Tibial artery (tissue), 4 donors: ENCODE measurements around the gene NEDD4L.

Source experiments
- DNase-seq, 2 donors: peaks; one replicate each; pipeline ENCODE4 v3.0.0-alpha.2; 2019
- H3K27ac ChIP-seq, 2 donors: fragments of 200-600 bp; sonication (generic) in 1 of 2; 1 replicate in 1 of 2; 2 replicates in 1 of 2; pipeline ENCODE4 v1.5.1; 2018 to 2019; ENCODE audit warnings: mild to moderate bottlenecking in 1 of 2
- H3K27me3 ChIP-seq, 2 donors: fragments of 200-600 bp; sonication (generic) in 1 of 2; one replicate each; pipeline versions ENCODE4 v1.5.1 to v1.6.0; 2016 to 2019
- H3K36me3 ChIP-seq, 3 donors: fragments of 200-600 bp; sonication (generic) in 2 of 3; one replicate each; pipeline ENCODE4 v1.5.1; 2016 to 2019; ENCODE audit warnings: mild to moderate bottlenecking in 2 of 3
- H3K4me1 ChIP-seq, 4 donors: fragments of 200-600 bp; sonication (generic) in 2 of 4; 1 replicate in 3 of 4; 2 replicates in 1 of 4; pipeline ENCODE4 v1.5.1; 2016 to 2019
- H3K4me3 ChIP-seq, 2 donors: fragments of 200-600 bp; sonication (generic) in 1 of 2; 1 replicate in 1 of 2; 2 replicates in 1 of 2; pipeline ENCODE4 v1.5.1; 2018 to 2019; ENCODE audit warnings: mild to moderate bottlenecking in 2 of 2
- H3K9me3 ChIP-seq, 3 donors: fragments of 200-600 bp; sonication (generic) in 1 of 3; one replicate each; pipeline ENCODE4 v1.5.1; 2016 to 2019
- CTCF ChIP-seq, 2 experiments: fragments of 200-600 bp in 1 of 2; fragments of 450-650 bp in 1 of 2; IDR thresholded peaks; one replicate each; pipeline ENCODE4 v1.5.1; 2017 to 2019; ENCODE audit warnings: antibody characterized with exemption in 2 of 2, mild to moderate bottlenecking in 1 of 2, moderate library complexity in 1 of 2
- intact Hi-C: fragments of 100-400 bp; cut with DNase I; formaldehyde crosslinking; loops from one replicate; pipeline ENCODE4 v1.15.0; 2023; ENCODE audit warnings: low total_unique reads

NEDD4L gene

DNA sequence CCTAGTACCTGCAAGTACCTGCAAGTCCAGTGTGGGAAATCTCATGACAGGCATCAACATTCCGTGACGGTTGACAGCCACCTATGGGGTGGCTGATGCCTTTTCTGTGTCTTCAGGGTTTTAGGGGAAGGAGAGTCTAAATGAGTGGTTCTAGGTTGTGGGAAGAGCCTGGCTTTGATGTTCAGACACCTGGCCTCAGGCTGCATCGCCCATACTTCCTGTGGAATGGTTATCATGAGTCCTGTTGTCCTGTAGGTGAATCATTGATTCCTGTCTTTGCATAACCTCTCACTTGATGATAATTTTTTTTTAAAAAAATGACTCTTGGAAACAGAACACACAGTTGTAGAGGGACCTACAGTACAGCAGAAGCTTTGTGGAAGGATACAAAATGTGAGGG, 108.9 kb downstream of the NEDD4L start:
- Histone ChIP-seq H3K9me3 (no peaks in the 10 kb centered on the region), H3K27ac (no peak overlapping the region), H3K36me3 (no peaks in the 10 kb centered on the region), H3K27me3 (no peaks in the 10 kb centered on the region), H3K4me3 (no peak overlapping the region), H3K4me1 (no peaks in the 10 kb centered on the region)
- TF ChIP-seq CTCF (IDR thresholded peaks at IDR 0.05), result no peak
- no peak for DNase-seq
- intact Hi-C loops, result no loop called here

GRCh38 chr18:58156516-58156915, 112.5 kb downstream of the NEDD4L start:
- intact Hi-C loops, result no loop called here
- Histone ChIP-seq H3K27me3 (no peaks in the 10 kb centered on the region), H3K9me3 (no peaks in the 10 kb centered on the region), H3K36me3 (no peaks in the 10 kb centered on the region), H3K4me3 (no peak overlapping the region), H3K4me1 (no peaks in the 10 kb centered on the region), H3K27ac (no peak overlapping the region)
- DNase-seq, result no peak
- no peak for TF ChIP-seq CTCF (IDR thresholded peaks at IDR 0.05)

GRCh38 chr18:58157237-58157636, 113.2 kb downstream of the NEDD4L start:
- DNase-seq, result no peak
- TF ChIP-seq CTCF (IDR thresholded peaks at IDR 0.05), result no peak
- Histone ChIP-seq H3K27me3 (no peaks in the 10 kb centered on the region), H3K4me1 (no peaks in the 10 kb centered on the region), H3K9me3 (no peaks in the 10 kb centered on the region), H3K4me3 (no peak overlapping the region), H3K36me3 (no peaks in the 10 kb centered on the region), H3K27ac (no peak overlapping the region)
- intact Hi-C loops, result no loop called here

GRCh38 chr18:58158008-58158407, 114.0 kb downstream of the NEDD4L start:
- H3K36me3 ChIP-seq, result no peaks in the 10 kb centered on the region

GRCh38 chr18:58158459-58158858, 114.4 kb downstream of the NEDD4L start:
- no peaks in the 10 kb centered on the region for H3K27me3 ChIP-seq
- H3K9me3 ChIP-seq, result no peaks in the 10 kb centered on the region
- H3K27ac ChIP-seq, result no peak overlapping the region
- no peak for DNase-seq
- no peak for TF ChIP-seq CTCF (IDR thresholded peaks at IDR 0.05)
- no peak overlapping the region for H3K4me3 ChIP-seq
- intact Hi-C loops, result no loop called here
- no peaks in the 10 kb centered on the region for H3K36me3 ChIP-seq
- no peaks in the 10 kb centered on the region for H3K4me1 ChIP-seq

More at GRCh38 chr18:58158008-58158407, 114.0 kb downstream of the NEDD4L start:
- no peak for TF ChIP-seq CTCF (IDR thresholded peaks at IDR 0.05)
- Histone ChIP-seq H3K9me3 (no peaks in the 10 kb centered on the region), H3K27ac (no peak overlapping the region), H3K4me1 (no peaks in the 10 kb centered on the region), H3K4me3 (no peak overlapping the region), H3K27me3 (no peaks in the 10 kb centered on the region)
- DNase-seq, result no peak
- intact Hi-C loops, result no loop called here

GRCh38 chr18:58161659-58162058, 117.6 kb downstream of the NEDD4L start:
- TF ChIP-seq CTCF (IDR thresholded peaks at IDR 0.05), result no peak
- no peaks in the 10 kb centered on the region for H3K36me3 ChIP-seq
- H3K4me1 ChIP-seq, result no peaks in the 10 kb centered on the region
- no peaks in the 10 kb centered on the region for H3K27me3 ChIP-seq
- no peak overlapping the region for H3K27ac ChIP-seq
- intact Hi-C loops, result no loop called here
- no peak for DNase-seq
- H3K9me3 ChIP-seq, result no peaks in the 10 kb centered on the region
- no peak overlapping the region for H3K4me3 ChIP-seq
